Parathyroid adenoma (tissue), 2 donors: ENCODE measurements around the gene R3HDML.
A peak's percentile ranks its signal among the peaks of the same experiment; 100 is the strongest.
"Not testable (repeated sequence)": the region's sequence is repeated elsewhere in the genome, so short reads cannot be mapped to it uniquely, and the experiment has no call there.

Source experiments
- H2AFZ ChIP-seq: fragments of 300-600 bp; sonication (generic); one replicate; pipeline ENCODE4 v1.7.0; 2017; ENCODE audit warnings: antibody characterized with exemption, mild to moderate bottlenecking
- H3K27ac ChIP-seq: fragments of 300-600 bp; sonication (generic); one replicate; pipeline ENCODE4 v1.7.0; 2017
- H3K27me3 ChIP-seq: fragments of 300-600 bp; sonication (generic); one replicate; pipeline ENCODE4 v1.7.0; 2017; ENCODE audit warnings: low read length; ENCODE audit not compliant: control insufficient read depth, insufficient read depth
- H3K36me3 ChIP-seq: fragments of 300-600 bp; sonication (generic); one replicate; pipeline ENCODE4 v1.7.0; 2017; ENCODE audit warnings: low read length; ENCODE audit not compliant: control insufficient read depth, insufficient read depth
- H3K4me1 ChIP-seq: fragments of 300-600 bp; sonication (generic); one replicate; pipeline ENCODE4 v1.7.0; 2017; ENCODE audit warnings: control low read depth
- H3K4me2 ChIP-seq: fragments of 300-600 bp; sonication (generic); one replicate; pipeline ENCODE4 v1.7.0; 2017; ENCODE audit warnings: low read length
- H3K4me3 ChIP-seq: fragments of 300-600 bp; sonication (generic); one replicate; pipeline ENCODE4 v1.7.0; 2017; ENCODE audit warnings: low read depth, low read length
- H3K79me2 ChIP-seq: fragments of 300-600 bp; sonication (generic); one replicate; pipeline ENCODE4 v1.7.0; 2017; ENCODE audit warnings: control low read depth
- H3K9ac ChIP-seq: fragments of 300-600 bp; sonication (generic); one replicate; pipeline ENCODE4 v1.7.0; 2017; ENCODE audit warnings: mild to moderate bottlenecking
- H3K9me3 ChIP-seq: fragments of 300-600 bp; sonication (generic); one replicate; pipeline ENCODE4 v1.7.0; 2017; ENCODE audit warnings: low read length; ENCODE audit not compliant: control insufficient read depth
- TF ChIP-seq, protein P1 (sequence below): fragments of 300-600 bp; sonication (generic); IDR thresholded peaks from one replicate; pipeline ENCODE4 v1.7.0; 2017; ENCODE audit warnings: antibody characterized with exemption, mild to moderate bottlenecking
- donor health status: primary hyperparathyroidism.

Gene R3HDML

DNA sequence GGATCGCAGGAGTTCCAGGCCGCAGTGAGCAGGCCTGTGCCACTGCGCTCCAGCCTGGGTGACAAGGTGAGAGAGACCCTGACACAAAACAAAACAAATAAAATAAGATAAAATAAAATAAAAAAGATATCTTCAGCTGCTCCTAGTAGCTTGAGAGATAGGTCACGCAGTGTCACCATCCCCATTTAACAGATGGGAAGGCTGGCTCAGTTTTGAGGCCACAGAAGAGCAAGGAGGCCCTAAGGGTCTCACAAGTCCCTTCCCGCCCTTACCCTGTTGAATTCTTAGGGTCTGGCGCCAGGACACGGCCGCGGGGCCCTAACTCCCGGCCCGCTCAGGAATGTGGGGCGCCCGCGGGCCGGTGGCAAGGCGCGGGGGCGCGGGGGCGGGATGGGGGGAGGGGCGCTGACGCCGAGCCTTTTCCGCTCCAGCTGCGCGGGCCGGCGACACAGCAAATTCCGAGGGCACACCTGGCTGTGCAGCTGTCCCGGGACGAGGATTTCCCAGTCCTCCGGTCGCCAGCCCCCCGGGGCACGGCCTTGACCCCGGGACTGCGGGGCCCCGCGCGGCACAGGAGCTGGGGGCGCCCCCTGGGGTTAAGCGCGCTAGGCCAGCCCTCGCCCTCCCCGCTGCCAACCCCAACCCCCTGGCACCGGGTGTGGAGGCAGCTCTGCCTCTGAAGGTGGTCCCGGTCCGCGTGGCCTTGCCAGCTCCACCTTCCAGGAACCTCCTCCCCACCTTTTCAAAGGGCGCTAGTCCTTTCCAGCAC lies 10.3 kb upstream of the R3HDML start:
- peak overlapping the region; percentile 81 for H2AFZ ChIP-seq
- no peaks in the 10 kb centered on the region for H3K27me3 ChIP-seq

DNA sequence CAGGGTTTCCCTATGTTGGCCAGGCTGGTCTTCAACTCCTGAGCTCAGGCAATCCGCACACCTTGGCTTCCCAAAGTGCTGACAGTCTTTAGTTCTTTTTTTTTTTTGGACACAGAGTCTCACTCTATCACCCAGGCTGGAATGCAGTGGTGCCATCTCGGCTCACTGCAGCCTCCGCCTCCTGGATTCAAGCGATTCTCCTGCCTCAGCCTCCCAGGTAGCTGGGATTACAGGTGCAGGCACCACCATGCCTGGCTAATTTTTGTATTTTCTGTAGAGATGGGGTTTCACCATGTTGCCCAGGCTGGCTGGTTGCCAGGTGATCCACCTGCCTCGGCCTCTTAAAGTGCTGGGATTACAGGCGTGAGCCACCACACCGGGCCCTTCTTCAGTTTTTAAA lies 9.1 kb upstream of the R3HDML start:
- H3K27me3 ChIP-seq, H3K4me3 ChIP-seq, H3K4me2 ChIP-seq, H3K27ac ChIP-seq, H3K36me3 ChIP-seq, H3K9me3 ChIP-seq, H3K79me2 ChIP-seq, H3K4me1 ChIP-seq, H2AFZ ChIP-seq, H3K9ac ChIP-seq: not testable (repeated sequence)

More for the DNA sequence above, 10.3 kb upstream of the R3HDML start:
- peak overlapping the region; percentile 12 for H3K4me3 ChIP-seq
- H3K79me2 ChIP-seq: no peaks in the 10 kb centered on the region
- H3K9ac ChIP-seq: no peak overlapping the region
- no peaks in the 10 kb centered on the region for H3K4me1 ChIP-seq
- TF ChIP-seq, protein P1, sequence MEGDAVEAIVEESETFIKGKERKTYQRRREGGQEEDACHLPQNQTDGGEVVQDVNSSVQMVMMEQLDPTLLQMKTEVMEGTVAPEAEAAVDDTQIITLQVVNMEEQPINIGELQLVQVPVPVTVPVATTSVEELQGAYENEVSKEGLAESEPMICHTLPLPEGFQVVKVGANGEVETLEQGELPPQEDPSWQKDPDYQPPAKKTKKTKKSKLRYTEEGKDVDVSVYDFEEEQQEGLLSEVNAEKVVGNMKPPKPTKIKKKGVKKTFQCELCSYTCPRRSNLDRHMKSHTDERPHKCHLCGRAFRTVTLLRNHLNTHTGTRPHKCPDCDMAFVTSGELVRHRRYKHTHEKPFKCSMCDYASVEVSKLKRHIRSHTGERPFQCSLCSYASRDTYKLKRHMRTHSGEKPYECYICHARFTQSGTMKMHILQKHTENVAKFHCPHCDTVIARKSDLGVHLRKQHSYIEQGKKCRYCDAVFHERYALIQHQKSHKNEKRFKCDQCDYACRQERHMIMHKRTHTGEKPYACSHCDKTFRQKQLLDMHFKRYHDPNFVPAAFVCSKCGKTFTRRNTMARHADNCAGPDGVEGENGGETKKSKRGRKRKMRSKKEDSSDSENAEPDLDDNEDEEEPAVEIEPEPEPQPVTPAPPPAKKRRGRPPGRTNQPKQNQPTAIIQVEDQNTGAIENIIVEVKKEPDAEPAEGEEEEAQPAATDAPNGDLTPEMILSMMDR: no peak
- no peaks in the 10 kb centered on the region for H3K9me3 ChIP-seq
- H3K27ac ChIP-seq: no peak overlapping the region
- peak overlapping the region; percentile 89 for H3K4me2 ChIP-seq
- H3K36me3 ChIP-seq: no peaks in the 10 kb centered on the region

DNA sequence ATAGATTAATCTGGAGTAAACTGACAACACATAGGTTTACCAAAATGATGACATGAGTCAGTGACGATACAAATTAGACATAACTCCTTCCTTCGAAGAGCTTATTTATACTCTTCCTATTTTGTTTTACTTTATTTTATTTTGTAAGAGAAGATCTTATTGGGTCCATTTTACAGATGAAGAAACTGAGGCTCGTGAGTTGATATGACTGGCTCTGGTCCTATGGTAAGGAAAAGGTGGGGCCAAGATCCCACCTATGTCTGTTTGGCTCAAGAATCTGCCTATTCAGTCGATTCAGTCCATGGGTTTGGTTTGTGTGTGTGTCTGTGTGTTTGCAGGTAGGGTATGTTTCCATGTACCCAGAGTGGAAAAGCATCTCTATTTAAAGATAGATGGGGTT lies 8.4 kb upstream of the R3HDML start:
- Histone ChIP-seq H3K9ac (no peak overlapping the region), H3K9me3 (no peaks in the 10 kb centered on the region), H3K36me3 (no peaks in the 10 kb centered on the region), H3K4me3 (no peak overlapping the region), H3K79me2 (no peaks in the 10 kb centered on the region), H3K4me1 (no peaks in the 10 kb centered on the region), H3K27ac (no peak overlapping the region), H3K4me2 (no peak overlapping the region), H3K27me3 (no peaks in the 10 kb centered on the region), H2AFZ (no peak overlapping the region)
- TF ChIP-seq, protein P1: no peak

DNA sequence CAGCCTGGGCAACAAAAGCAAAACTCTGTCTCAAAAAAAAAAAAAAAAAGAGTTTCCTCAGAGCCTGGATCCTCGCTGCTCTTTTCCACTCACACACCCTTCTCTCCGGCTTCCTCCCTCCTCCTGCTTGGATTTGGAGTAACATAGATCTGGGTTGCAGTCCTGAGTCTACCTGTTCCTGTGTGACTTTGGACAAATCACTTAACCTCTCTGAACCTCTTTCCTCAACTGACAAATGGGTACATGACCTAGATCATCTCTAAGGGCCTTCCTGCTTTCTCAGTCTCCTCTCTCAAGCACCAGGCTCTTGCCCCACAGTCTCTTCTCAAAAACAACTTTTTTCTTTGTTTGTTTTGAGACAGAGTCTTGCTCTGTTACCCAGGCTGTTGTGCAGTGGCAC lies 5.6 kb upstream of the R3HDML start:
- Histone ChIP-seq H3K36me3 (no peaks in the 10 kb centered on the region), H3K79me2 (no peaks in the 10 kb centered on the region), H3K27ac (no peak overlapping the region), H3K27me3 (no peaks in the 10 kb centered on the region), H2AFZ (no peak overlapping the region), H3K9me3 (no peaks in the 10 kb centered on the region), H3K4me3 (no peak overlapping the region), H3K4me2 (no peak overlapping the region), H3K9ac (no peak overlapping the region), H3K4me1 (no peaks in the 10 kb centered on the region)
- TF ChIP-seq, protein P1: no peak

DNA sequence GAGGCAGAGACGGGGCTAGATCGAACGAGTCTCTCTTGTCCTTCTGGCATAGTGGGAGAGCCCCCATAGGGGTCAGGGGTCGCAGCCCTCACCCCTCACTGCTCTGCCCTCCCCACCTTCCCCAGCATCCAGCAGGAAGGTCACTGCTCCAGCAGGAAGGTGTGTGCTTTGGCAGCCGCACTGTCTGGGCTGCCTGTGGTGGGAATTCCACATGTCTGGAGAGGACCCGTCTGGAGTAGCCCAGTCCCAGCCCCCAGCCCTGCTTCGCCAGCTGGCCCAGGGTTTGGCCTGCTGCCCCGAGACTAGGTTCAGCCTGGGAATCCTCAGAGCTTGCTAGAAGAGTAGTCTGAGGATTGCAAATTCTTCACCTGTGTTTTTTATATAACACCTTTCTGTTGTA lies 2.5 kb upstream of the R3HDML start:
- Histone ChIP-seq H3K4me3 (no peak overlapping the region), H2AFZ (no peak overlapping the region), H3K27me3 (no peaks in the 10 kb centered on the region), H3K27ac (no peak overlapping the region), H3K79me2 (no peaks in the 10 kb centered on the region), H3K9ac (no peak overlapping the region), H3K4me2 (no peak overlapping the region), H3K36me3 (no peaks in the 10 kb centered on the region), H3K9me3 (no peaks in the 10 kb centered on the region), H3K4me1 (no peaks in the 10 kb centered on the region)
- TF ChIP-seq, protein P1: no peak
